MV-4-11 (cell line): Measurements from ENCODE around the gene SLC16A8.

Experiments
- DNase-seq: peaks from one replicate; lab custom pipeline; 2025; lab: John Stamatoyannopoulos, UW

The SLC16A8 gene

GRCh38 chr22:38028344-38029130 is 55.4 kb downstream of the SLC16A8 start:
- DNase-seq: no peak
